HG03280 (cell line): ENCODE measurements around the gene BRI3.
A peak's percentile ranks its signal among the peaks of the same experiment; 100 is the strongest.

Experiments
- ATAC-seq: cut with Tn5 transposase; IDR thresholded peaks from one replicate; pipeline ENCODE4 v1.9.1; 2021; ENCODE audit warnings: mild to moderate bottlenecking, moderate library complexity; ENCODE audit not compliant: unreplicated experiment

Gene BRI3

GRCh38 chr7:98280791-98281756 is at the start of gene BRI3:
TSS of gene BRI3 (plus strand) at chr7:98281686. CDS start at chr7:98281796, 110 bp downstream.
- peak; percentile 78 for ATAC-seq

- no peak for ATAC-seq
Measured at GRCh38 chr7:98232263-98232585, 49.3 kb upstream of the BRI3 start.

- ATAC-seq = no peak
Measured at GRCh38 chr7:98232799-98233198, 48.7 kb upstream of the BRI3 start.

GRCh38 chr7:98233219-98234070 is 48.0 kb upstream of the BRI3 start:
- no peak for ATAC-seq

- no peak for ATAC-seq
Measured at GRCh38 chr7:98234429-98235147, 46.9 kb upstream of the BRI3 start.

GRCh38 chr7:98235901-98236300 is 45.6 kb upstream of the BRI3 start:
- no peak for ATAC-seq

GRCh38 chr7:98236355-98237185 is 44.9 kb upstream of the BRI3 start:
- ATAC-seq = no peak

- no peak for ATAC-seq
Measured at GRCh38 chr7:98238076-98238475, 43.4 kb upstream of the BRI3 start.

GRCh38 chr7:98238976-98239375 is 42.5 kb upstream of the BRI3 start:
- ATAC-seq = no peak

GRCh38 chr7:98240961-98241673 is 40.4 kb upstream of the BRI3 start:
- ATAC-seq = no peak

- no peak for ATAC-seq
Measured at GRCh38 chr7:98241674-98242241, 39.7 kb upstream of the BRI3 start.

- ATAC-seq = no peak
Measured at GRCh38 chr7:98242342-98242741, 39.1 kb upstream of the BRI3 start.

GRCh38 chr7:98242934-98243333 is 38.6 kb upstream of the BRI3 start:
- ATAC-seq = no peak

GRCh38 chr7:98244871-98245270 is 36.6 kb upstream of the BRI3 start:
- no peak for ATAC-seq

GRCh38 chr7:98248156-98248555 is 33.3 kb upstream of the BRI3 start:
- no peak for ATAC-seq

GRCh38 chr7:98249106-98249505 is 32.4 kb upstream of the BRI3 start:
- ATAC-seq = no peak

- ATAC-seq = no peak
Measured at GRCh38 chr7:98250789-98251188, 30.7 kb upstream of the BRI3 start.

GRCh38 chr7:98251231-98251600 is 30.3 kb upstream of the BRI3 start:
- ATAC-seq = peak; percentile 25
